Stimulated activated CD4-positive, alpha-beta T cell treated with anti-CD3 and anti-CD28 coated beads, TNF-alpha, amount 100 ng/mL, for 4 hours (primary cell): Measurements from ENCODE around the gene COX6B2.
A peak's percentile ranks its signal among the peaks of the same experiment; 100 is the strongest.
"Not testable (repeated sequence)": the region's sequence is repeated elsewhere in the genome, so short reads cannot be mapped to it uniquely, and the experiment has no call there.

Source experiments
- DNase-seq, 3 experiments: peaks; one replicate each; pipeline ENCODE4 v3.0.0-alpha.2; 2020; ENCODE audit warnings: low read depth in 3 of 3

The COX6B2 gene

GRCh38 chr19:55354698-55355212 lies at the start of gene COX6B2:
COX6B2 (minus strand) TSS chr19:55354719; CDS start chr19:55354521, 198 bp downstream.
- no peak for DNase-seq

GRCh38 chr19:55402509-55402908 lies 48.0 kb upstream of the COX6B2 start:
- DNase-seq = no peak

DNA sequence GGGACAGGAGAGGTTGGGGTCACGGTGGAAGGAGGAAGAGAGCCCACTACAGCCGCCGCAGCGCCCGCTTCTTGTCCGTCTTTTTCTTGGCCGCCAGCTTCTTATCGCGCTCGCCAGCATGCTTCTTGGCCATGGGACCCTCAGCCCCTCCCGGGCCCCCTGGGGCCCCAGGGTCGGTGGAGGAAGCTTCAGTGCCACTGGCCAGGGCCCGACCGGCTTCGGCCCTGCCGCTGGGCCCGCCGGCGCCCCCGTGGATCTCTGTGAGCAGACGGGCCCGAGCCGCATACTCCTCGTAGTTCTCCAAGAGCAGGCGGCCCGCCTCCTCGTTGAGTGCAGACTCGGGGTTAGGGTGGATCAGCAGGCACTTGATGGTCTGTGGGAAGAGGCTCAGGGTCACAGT lies 46.9 kb upstream of the COX6B2 start:
- DNase-seq = not testable (repeated sequence)

DNA sequence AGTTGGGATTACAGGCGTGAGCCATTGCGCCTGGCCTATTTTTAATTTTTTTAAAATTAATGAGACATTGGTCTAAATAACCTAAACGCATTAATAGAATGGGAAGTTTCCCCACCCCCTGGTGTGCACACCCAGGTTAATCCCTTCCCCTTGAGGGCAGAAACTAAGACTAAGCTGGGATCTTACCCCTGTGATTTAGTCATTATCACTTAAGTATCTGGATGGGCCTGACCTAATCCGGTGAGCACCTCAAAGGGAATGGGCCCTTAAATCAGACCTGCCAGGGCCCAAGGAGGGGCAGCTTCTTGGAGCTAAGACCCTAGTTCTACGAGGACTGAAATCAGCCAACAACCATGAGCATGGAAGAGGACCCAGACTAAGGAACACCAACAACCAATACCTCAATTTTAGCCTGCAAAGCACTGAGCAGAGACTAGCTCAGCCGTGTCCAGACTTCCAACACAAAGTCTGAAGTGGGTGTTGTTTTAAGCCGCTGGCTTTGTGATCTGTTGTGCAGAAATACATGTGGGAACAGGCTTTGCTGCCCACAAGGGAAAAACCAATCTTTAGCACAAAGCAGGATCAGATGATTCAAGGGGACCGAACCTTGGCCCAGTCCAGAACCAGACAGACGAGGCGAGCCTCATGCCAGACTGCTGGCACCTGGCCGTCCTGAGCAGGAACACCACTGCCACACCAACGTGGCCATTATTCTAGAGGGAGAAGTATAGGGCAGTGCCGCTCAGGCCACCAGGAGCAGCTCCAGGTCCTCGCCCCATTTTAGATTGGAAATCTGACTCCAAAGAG lies 46.0 kb upstream of the COX6B2 start:
- no peak for DNase-seq

DNA sequence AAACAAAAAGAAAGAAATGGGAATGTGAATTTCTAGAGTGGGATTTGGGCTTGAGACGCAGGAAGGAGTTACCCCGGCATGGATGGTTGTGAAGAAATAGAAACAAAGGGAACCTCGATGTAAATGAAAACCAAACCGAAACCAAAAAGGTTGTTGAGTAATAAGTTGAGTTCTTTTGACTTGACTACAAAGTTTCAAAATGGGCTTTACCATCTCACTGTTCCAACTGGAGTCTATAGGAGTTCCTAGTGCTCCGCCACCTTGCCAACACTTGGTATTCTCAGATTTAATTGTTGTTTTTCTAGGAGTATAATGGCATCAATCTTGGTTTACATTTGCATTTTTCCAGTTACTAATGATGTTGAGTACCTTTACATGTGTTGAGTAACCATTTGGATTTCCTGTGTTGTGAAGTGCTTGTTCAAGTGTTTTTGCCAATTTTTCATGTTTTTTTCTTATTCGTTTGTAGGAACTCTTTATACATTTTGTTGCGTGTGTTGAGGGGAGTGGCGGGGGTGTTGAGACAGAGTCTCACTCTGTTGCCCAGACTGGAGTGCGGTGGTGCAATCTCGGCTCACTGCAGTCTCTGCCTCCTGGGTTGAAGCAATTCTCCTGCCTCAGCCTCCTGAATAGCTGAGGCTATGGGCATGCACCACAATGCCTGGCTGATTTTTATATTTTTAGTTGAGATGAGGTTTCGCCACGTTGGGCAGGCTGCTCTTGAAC lies 43.8 kb upstream of the COX6B2 start:
- no peak for DNase-seq

- no peak for DNase-seq
These were observed 38.6 kb upstream of the COX6B2 start for GRCh38 chr19:55392820-55393761.

- DNase-seq = no peak
These were observed 37.4 kb upstream of the COX6B2 start for GRCh38 chr19:55391702-55392615.

DNA sequence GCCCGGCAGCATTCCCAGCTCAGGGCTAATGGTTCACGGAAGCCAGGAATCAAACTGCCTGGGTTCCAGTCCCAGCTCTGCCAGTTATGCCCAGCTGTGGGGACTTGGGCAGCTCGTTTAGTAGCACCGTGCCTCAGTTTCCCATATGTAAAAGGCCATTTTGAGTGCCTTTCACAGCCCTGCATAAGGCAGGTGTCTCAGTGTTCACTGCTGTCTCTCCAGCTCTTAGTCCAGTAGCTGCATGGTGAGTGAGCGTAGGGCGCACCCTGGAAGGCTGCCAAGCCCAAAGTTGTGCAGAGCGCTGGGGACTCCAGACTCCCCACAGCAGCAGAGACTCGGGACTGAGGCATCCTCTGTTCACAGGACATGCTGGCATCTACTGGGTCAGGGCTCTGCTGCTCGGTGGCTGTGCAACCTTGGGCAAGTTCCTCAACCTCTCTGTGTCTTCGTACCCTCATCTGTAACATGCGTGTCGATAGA lies 36.7 kb upstream of the COX6B2 start:
- no peak for DNase-seq

DNA sequence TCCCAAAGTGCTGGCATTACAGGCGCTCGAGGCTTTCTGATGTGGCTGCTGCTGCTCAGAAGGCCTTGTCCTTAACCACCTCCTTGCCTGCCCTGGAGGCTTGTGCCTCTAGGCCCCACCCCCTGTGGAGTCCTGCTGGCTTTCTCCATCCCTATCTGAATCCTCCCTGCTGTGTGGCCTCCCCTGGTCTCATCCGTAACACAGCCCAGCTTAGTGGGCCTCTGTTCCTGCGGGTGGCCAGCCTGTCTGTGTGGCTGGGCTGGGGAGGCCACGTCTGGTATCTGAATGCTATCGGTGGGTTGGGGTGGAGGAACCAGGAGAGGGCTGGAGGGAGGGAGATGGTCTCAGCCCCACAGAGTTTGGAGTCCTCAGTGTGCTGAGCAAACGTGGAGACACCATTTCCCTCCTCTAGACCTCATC lies 36.0 kb upstream of the COX6B2 start:
- DNase-seq = no peak

DNA sequence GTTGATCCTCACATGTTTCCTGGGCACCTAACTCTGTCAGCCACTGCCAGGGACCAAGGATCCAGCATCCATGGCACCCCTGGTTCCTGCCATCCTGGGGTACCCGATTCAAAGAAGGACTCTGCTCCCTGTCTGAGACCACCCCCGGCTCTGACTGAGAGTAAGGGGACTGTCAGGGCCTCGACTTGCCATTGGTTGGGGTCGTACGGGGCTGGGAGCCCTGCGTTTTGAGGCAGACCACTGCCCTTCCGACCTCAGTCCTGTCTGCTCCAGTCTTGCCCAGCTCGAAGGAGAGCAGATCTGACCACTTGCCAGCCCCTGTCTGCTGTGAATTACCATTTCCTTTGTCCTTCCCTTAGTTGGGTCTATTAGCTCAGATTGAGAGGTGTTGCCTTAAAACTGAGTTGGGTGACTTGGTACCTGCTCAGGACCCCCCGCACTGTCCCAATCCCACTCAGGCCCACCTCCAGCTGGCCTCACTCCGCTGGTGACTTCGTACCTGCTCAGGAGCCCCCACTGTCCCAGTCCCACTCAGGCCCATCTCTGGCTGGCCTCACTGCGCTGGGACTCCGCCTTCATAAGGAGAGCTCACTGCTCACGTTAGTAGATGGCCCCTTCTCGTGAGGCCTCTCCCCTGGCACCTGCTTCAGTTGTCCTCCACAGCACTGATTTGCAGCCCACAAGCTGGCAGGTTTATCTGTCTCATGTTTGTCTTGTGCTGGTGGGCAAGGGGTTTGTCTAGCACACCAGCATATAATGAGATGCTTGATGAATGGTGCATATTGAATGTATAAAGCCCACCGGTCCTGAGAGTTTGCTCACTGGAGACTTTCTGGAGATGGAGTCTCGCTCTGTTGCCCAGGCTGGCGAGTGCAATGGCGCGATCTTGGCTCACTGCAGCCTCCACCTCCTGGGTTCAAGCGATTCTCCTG lies 35.1 kb upstream of the COX6B2 start:
- DNase-seq = no peak

DNA sequence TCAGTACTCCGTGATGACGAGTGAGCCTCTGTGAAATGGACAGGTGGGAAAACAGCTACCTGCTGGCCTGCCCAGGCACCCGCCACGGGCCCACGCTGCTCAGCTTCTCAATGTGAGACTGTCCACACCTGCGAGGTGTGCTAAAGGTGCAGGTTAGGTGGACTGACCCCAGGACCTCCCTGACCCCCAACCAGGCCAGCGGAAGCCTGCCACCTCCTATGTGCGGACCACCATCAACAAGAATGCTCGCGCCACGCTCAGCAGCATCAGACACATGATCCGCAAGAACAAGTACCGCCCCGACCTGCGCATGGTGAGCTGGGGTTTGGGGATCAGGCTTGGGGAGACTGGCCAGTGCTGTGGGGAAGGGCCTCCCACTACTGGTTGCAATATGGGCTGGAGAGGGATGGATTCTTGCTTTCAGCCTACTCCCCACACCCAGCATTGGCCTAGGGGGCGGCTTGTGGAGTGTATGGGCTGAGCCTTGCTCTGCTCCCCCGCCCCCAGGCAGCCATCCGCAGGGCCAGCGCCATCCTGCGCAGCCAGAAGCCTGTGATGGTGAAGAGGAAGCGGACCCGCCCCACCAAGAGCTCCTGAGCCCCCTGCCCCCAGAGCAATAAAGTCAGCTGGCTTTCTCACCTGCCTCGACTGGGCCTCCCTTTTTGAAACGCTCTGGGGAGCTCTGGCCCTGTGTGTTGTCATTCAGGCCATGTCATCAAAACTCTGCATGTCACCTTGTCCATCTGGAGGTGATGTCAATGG lies 33.4 kb upstream of the COX6B2 start:
- no peak for DNase-seq

DNA sequence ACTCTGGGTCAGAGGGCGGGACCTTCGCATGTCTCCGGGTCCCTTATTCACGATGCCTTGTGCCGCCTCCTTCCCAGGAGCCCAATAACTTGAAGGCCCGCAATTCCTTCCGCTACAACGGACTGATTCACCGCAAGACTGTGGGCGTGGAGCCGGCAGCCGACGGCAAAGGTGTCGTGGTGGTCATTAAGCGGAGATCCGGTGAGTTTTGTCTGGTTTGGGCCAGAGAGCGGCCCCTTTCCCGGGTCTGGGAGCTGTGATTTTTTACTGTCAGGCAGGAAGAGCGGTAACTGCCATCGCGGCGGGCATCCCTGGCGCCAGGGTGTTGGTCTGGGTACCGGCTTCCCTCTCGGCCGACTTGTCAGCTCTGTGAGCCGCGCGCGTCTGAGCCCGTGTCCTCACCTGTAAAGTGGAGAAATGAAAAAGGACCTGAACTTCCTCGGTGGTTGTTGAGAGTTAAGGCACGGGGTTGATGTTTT lies 32.0 kb upstream of the COX6B2 start:
- DNase-seq = no peak

DNA sequence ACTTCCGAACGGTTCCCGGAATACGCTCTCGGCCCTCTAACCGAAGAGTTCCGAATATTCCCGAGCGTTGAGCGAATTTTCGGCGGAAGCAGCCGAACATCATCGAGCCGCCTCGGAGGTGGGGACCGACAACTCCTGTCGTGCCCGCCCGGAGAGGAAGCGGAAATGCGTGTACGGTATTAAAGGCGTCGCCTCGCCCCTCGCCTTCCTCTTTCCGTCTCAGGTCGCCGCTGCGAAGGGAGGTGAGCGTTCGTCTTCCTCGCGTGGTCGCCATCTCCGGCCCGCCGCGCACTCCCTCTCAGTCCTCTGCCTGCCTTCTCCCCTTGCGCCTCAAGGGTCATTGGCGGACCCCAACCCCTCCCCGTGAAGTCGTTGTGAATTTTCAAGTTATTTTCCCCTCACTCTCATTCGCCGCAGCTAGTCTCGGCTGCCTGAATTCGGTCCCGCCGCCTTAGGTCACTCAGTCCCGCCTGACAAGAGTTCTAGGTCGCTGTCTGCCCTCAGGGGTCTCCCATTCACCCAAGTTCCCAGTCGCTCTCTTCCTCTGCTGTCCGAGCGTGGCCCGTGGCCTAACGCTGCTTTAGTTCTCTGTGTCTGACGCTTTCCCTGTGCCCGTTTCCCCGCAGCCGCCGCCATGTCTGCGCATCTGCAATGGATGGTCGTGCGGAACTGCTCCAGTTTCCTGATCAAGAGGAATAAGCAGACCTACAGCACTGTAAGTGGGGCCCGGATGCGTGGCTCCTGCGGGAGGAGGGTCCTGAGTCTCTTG lies 31.4 kb upstream of the COX6B2 start, which contains the start of gene RPL28:
Gene RPL28, plus strand, starts transcription at position 209 of the 769 bp plus-strand sequence. Its CDS starts 426 bp downstream, at position 635.
- peak; percentile 95 to 98 (median 97) for DNase-seq

- peak; percentile 87 to 91 (median 91) for DNase-seq
These were observed 30.6 kb upstream of the COX6B2 start for GRCh38 chr19:55384920-55385723.

- peak in 1 of 3 experiments; percentile 47 for DNase-seq
These were observed 29.8 kb upstream of the COX6B2 start, which contains the start of gene TMEM238 for GRCh38 chr19:55384131-55384919. TMEM238 (minus strand) TSS chr19:55384292; CDS start chr19:55384259, 33 bp downstream.
